KG1 (cell line): ENCODE measurements around the gene SMCHD1.

ENCODE experiments used
- DNase-seq: peaks from one replicate; lab custom pipeline; 2025; lab: John Stamatoyannopoulos, UW

Gene SMCHD1

DNA sequence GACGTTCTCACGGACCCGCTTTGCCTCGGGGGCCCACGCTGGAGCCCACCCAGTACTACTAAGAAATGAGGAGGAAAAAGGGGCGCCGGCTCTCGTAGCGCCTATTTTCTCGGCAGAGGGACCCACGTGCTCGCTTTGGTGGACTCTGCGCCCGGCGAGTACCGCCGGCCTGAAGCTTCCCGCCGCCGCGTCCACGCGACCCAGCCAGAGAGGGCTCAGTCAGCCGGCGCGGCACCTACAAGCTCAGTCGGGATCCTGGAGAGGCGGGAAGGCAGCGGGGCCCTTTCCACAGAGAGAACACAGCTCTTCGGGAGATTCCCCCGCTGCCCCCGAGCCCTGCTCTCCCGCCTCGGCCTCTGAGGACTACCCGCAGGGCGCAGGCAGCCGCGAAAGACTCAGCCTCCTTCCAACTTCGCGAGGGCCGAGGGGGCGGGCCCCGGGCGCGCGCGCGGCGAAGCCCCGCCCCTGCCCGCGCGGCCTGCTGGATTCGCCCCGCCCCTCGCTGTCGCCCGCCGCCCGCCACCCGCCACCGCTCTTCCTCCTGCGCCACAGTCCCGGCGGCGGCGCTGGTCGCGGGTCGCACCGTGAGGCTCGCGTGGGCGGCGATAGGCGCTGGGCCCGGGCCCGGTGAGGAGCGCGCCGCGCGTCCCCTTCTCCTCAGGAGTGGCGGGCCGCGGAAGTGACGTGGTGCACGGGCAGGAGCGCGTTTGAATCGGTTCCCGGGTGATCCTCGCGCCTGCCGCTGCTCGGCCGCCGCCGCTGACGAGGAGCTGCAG lies at the start of gene SMCHD1:
Gene SMCHD1 (plus strand): TSS at position 549 of the 776 bp plus-strand sequence. CDS start 350 bp downstream, outside the sequence.
- DNase-seq: peak; percentile 84

DNA sequence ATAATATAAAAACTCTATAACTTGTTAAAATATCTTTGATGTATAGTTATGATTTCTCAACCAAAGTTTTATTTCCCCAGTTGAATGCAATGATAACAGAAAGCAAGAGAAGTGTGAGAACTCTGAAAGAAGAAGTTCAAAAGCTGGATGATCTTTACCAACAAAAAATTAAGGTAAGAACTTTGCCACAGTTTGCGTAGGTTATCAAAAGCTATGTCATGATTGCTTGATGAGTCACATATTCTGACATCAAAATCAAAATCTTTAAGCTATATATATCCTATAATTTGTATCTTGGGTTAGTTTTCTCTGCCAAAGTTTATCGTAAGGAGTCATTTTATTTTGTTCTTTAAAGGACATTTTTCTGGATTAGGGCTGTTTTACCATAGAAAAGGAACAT lies 49.2 kb upstream of the SMCHD1 start:
- no peak for DNase-seq

DNA sequence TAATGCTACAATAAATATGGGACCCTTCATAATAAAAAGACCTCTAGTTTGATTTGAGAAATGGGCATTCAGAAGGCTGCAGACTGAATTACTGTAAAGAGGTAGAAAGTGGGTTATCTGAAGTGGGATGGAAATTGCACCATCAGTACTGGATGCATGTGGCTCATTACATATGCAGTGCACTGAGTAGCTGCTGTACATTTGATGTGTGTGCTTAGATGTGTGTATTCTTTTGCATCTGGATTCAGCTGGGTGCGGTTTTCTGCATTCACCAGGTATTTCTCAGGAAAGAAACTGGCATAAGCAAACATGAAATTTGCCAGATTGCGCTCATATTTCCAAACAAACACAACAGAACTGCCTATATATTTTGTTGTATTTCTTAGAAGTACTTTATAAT lies 45.9 kb upstream of the SMCHD1 start:
- no peak for DNase-seq

DNA sequence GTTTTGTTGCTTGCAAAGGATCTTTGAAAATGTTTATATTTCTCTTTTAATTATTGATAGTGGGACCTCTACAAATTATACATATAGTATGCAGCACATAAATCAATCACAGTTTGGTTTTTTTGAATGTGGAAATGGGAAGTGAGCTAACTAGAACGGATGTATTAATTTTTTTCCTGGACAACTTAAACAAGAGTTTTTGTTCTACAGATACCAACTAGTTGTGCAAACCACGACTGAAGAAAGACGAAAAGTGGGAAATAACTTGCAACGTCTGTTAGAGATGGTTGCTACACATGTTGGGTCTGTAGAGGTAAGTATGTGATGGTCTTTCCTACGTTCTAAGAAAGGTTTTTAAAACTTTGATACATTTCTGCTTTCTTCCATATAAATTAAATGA lies 45.0 kb upstream of the SMCHD1 start:
- DNase-seq: no peak

DNA sequence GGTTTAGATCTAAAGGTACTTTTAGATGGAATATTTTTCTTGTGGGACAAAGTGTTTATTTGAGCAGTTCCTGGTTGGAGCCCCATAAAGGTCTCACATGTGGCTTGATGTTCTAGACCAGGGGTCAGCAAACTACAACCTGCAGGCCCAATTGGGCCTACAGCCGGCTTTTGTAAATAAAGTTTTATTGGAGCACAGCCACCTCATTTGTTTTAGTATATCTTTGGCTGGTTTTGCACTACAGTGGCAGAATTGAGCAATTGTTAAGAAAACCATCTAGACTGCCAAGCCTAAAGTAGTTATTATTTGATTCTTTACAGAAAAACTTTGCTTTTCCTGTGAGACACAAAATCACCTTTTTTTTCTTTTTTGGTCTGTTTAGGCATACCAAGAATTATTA lies 42.5 kb upstream of the SMCHD1 start:
- no peak for DNase-seq

DNA sequence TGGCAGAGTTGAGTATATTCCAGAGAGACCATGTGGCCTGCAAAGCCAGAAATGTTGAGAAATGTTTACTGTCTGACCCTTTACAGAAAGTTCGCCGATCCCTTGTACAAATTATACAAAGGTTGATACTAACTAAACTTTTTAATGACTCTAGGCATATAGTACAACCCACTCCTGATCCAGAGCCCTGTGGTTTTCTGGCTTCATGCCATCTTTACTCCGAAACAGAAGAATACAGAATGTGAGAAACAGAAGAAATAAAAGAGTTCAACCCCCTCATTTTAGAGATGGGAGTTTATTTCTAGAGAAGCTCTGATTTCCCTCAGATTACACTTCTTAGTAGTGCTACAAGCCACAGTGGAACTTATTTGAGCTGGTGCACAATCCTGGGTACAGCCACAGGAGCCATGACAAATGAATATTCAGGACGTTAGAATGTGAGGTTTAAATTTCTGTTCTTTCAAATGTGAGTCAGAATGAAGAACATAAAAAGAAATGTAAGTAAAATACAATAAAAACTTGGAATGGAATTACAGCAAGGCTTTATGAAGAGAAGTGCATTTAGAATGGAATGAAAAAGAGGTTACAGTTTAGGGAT lies 38.0 kb upstream of the SMCHD1 start:
- no peak for DNase-seq

DNA sequence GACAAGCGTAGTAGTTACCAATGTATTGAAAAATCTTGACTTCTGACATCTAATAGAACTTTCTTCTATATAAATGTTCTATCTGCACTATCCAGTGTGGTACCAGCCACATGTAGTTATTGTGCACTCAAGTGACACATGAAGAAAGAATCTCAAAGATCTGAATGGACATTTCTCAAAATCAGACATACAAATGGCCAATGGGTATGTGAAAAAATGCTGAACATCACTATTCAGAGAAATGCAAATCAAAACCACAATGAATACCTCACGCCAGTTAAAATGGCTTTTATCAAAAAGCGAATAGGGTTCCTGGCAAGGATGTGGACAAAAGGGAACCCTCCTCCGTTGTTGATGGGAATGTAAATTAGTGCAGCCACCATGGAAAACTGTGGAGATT lies 37.5 kb upstream of the SMCHD1 start:
- DNase-seq: no peak

DNA sequence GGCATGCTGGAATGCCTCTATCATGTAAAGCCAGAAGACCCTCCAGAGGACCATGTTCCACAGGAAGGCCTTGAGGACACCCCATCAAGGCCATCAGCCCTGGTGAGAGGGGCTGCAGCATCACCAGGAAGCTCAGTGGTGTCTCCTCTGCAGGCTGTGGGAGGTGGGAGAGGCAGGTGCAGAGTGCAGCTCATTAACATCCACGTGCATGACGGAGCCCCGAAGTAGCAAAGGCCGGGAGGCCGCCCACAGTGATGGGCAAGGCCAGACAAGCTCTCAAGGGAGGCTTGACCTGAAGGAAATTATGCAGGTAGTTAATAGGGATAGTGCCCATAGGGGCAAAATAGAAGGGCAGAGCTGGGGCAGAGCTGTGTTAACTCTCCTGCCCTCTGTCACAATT lies 30.3 kb upstream of the SMCHD1 start:
- no peak for DNase-seq

DNA sequence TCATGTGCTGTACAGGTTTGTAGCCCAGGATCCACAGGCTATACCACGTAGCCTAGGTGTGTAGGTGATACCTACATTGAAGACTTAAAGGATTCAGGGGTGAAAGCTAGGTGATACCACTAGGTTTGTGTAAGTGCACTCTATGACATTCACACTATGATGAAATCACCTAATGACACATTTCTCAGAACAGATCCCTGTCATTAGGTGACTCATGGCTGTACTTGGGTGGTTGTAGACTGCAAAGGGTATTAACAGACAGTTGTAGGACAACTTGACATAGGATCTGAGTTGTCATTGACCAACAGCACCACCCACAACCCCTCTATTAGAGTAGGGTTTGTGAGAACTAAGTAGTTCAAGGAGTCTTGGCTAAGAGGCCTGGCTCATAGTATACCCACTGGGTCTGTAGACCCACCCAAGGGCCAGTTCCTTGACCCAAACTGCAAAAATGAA lies 27.7 kb upstream of the SMCHD1 start:
- no peak for DNase-seq

DNA sequence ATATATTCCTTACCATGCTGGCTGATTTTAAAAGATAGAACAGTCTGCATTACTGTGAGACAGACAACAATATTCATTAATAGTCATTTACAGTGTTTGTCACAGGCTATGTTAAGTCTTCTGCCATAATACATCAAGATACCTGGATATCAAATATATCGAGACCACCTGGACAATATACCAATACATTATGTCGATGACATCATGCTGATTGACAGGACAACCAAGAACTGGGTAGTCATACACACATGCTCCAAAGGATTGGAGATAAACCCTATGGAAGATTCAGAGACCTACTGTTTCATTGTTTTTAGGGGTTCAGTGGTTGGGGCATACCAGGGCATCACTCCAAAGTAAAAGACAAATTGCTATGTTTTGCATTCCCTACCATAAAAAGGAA lies 26.5 kb upstream of the SMCHD1 start:
- DNase-seq: no peak

DNA sequence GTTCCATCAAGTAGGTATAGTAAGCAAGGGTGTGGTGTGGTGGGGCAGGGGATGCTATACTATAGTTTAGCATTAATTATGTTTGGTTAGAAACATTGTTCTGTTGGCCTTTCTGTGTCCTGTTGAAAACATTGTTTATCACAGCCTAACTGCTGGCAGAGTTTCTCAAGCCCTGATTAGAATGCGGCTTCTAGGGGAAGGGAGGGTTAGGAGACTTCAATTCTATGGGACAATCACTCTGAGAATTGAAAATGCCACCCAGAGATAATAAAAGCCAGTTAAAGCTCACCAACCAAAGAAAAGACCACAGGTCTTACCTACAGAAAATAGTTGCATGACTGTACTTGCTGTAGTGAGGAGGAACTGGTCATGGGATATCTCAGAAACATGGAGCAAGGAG lies 19.9 kb upstream of the SMCHD1 start:
- DNase-seq: no peak

DNA sequence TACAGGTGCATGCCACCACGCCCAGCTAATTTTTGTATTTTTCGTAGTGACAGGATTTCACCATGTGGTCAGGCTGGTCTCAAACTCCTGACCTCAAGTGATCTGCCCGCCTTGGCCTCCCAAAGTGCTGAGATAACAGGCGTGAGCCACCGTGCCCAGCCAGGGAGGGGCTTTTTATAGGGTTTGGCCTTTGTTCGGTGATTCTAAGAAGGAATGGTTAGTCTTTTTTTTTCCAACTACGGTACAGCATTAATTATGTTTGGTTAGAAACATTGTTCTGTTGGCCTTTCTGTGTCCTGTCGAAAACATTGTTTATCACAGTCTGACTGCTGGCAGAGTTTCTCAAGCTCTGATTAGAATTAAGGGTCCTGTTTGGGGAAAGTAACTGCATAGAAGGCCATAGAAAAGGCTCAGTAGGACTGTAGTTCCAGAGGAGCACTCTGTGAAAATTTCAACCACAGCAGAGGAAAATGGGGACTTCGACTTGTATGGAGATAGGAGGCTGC lies 19.3 kb upstream of the SMCHD1 start:
- no peak for DNase-seq

DNA sequence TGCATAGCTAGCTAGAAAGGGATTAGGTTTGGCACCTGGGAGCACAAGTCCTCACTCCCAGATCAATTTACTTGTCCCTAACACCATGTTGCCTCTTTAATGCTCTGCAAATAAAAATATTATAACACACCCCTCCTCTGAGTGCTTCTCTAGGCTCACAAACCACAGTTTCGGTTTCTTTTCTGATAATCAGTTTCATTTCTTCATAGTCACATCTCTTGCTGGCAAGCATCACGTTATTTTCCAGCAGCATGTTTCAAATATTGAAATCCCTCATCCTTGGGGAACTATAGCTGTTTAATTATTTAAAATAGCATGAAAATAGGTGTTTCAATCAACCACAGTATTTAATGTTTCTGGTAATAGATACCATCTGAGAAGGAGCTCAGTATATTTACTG lies 13.9 kb upstream of the SMCHD1 start:
- DNase-seq: no peak

DNA sequence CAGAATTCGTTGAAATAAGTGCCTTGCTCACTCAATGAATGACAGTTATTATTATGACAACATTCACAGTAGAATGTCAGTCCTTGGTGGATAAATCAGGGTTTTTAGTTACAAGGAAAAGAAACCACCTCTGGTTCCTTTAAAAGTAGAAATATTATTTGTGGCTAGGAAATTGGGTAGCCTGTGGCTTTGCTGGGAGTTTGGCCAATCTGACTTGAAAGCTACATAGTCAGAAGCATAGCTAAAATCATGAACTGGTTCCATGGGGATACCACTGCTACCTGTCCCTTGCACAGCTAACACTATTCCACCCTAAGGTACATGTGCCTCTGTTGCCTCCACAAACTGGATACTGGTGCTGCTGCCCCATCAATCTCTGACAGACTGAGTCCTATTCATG lies 12.8 kb upstream of the SMCHD1 start:
- DNase-seq: no peak

DNA sequence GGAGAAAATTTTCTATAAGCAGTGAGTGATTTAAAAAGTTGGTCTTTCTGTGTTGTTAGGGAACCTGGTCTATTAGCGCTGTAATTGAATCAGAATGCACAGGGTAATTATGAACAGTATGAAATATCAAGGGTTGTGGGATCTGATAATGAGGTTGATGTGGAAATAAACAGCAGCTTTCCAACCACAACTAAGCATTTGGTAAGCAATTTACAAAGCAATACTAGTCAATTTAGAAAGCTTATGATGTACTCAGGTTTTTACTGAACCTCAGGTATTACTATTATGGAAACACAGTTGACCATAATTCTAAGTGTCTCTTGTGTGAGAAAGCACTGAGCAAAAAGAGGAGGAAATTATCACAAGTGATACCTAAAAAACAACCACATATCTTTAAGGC lies 11.0 kb upstream of the SMCHD1 start:
- no peak for DNase-seq

DNA sequence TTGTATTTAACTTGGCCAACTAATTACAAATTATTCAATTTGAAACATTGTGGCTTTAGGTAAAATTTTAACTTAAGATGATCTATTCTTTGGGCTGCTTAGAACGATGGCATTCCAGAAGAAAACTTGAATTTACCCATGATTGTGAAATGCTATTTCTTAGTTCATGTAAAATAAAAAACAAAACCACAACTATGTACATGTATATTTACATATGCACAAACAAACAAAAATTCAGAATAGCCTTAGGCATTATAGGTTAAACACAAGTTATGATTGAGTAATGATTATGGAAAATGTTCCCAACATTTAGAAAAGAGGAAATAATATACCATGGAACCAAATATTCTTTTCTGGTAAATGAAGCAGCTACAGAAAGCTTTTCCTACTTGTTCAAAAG lies 3.5 kb upstream of the SMCHD1 start:
- no peak for DNase-seq

DNA sequence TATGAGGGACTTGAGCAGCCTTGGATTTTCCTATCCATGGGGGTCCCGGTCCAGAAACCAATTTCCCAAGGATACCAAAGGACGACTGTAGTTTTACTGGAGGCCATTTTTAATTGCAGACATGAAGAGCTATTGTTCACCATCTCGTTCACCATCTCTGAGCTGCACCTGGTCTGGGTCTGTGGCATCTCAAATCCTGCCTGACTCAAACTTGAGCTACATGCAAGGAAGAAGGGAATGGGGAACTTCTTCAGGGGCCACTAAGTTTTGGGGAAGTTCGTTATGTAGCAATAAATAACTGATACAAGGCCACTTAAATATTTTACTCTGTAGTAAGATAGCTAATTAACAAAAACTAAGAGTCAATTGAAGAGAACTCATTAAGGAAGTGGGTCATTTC lies 2.1 kb upstream of the SMCHD1 start:
- DNase-seq: no peak

DNA sequence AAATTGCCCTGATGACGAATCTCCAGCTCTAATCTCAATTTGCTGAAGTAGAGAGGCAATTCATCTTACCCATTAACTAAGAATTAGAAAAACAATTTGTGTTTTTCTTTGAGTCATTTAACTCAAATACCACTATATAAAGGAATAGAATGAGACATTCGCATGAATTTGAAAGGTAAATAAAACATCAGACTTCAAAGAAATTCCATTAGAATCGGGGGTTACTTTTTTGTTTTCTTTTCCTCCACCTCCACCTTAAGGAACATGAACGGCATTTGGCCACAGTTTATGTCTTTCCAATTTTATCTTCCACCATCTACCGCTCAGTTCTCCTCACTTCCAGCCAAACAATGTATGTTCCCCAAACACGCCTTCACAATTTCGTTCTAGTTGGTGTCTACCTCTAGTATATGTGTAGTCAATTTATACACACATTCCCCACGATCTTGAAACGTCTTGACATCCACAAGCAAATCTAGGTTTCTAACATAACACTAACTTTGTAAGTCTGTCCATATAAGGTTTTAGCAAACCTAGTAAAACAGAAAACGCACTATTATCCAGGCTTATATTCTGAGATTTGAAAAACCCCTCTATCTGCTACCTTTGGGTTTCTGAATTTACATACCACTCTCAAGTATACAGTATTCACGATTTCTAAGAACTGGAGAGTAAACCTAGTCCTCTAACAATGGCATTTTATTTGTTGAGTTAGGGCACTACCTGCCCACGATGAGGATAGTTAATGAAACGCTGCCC lies 1.2 kb upstream of the SMCHD1 start:
- DNase-seq: no peak

DNA sequence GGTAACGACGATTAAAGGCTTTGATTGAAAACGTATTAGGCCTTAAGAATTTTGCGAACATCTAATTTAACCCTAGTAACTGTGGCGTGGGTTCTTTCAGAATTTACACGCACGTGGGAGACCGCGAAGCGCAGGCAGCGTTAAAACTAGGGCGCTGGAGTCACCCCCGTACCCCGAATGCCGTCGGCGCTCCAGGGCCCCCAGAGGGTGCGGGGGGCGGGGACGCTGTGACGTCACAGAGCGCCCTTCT lies 673 bp upstream of the SMCHD1 start:
- no peak for DNase-seq

DNA sequence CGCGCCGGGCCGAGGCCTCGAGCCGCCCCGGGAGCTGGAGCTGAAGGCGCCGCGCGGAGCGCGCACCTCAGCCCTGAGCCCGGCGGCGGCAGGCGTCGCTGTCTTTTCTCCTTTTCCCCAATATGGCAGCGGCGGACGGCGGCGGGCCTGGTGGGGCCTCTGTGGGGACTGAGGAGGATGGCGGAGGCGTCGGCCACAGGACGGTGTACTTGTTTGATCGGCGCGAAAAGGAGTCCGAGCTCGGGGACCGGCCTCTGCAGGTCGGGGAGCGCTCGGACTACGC lies 369 bp downstream of the SMCHD1 start:
- DNase-seq: no peak

DNA sequence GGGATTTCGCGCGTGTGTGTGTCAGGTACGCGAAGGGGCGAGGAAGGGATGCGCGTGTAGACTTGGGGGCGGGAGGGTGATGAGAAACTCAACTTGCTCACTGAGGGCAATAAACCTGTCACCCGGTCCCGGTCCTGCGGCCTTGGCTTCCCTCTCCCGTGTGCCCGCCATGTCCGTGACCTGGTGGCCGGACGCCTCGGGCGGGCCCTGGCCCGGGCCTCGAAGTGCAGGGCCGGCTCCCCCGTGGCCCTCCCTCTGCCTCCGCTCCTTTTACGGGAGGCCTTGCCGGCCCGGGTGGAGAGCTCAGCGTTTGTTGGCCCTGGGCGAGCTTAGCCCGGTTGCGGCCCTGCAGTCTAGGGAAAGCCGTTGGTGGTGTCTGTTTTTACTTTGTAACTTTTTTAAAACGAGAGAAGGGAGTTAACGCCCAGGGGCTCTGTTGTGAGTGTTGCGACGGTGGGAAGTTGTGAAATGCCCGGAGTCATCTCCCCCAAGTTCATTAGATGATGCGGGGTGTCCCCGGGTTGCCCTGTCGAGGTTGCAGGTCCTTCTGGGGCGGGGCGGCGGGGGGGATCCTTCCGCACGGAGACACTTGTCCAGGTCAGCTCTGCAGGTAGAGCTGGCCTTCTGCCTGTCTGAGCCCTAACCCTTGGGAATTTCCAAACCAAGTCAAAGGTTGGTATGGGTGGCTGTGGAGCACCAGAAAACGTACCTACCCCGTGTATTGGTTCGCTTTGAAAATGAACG lies 883 bp downstream of the SMCHD1 start:
- DNase-seq: no peak

DNA sequence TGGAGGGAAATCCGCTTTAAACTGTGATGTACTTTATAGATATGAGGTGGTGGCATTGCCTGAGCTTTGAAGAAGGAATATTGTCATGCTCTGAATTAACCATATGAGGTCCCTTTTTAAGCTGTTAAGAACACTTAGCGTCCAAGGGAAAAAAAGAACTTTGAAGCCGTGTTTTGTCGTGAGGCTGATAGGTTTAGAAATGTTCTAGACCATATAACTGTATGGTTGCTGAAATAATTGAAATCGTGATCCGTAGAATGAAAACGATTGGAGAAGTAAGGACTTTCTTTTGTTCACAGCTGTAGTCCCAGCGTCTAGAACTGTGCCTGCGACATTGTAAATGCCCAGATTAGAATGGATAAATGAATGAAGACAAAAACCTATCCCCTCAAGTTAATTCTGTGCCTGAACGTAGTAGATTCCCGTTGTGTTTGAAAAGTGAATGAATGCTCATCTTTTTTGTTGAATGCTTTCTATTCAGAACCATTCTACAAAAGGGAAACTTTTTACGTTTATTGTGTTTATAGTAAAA lies 1.5 kb downstream of the SMCHD1 start:
- no peak for DNase-seq
